Head of caudate nucleus (tissue), 42 donors: ENCODE results near the gene NEUROG1.
"Not testable (repeated sequence)": the region's sequence is repeated elsewhere in the genome, so short reads cannot be mapped to it uniquely, and the experiment has no call there.

ENCODE experiments used
- DNase-seq, 42 donors: peaks; one replicate each; pipeline versions ENCODE4 v3.0.0 to v3.0.0-alpha.2; 2020 to 2021; ENCODE audit warnings: mixed read lengths in 7 of 42
- intact Hi-C: fragments of 100-400 bp; cut with DNase I; formaldehyde crosslinking; loops from one replicate; pipeline ENCODE4 v1.15.0; 2022

Gene NEUROG1

GRCh38 chr5:135504376-135504775, 31.4 kb downstream of the NEUROG1 start:
- intact Hi-C loops: no loop called here
- peak in 1 of 42 donors; percentile 1 for DNase-seq

GRCh38 chr5:135503871-135504270, 31.9 kb downstream of the NEUROG1 start:
- intact Hi-C loops: no loop called here
- peak in 1 of 42 donors; percentile 8 for DNase-seq

- intact Hi-C loops: no loop called here
- peak in 1 of 42 donors; percentile 4 for DNase-seq
Measured at GRCh38 chr5:135502836-135503520, 32.8 kb downstream of the NEUROG1 start.

- DNase-seq: peak in 1 of 42 donors; percentile 2
- intact Hi-C loops: no loop called here
Measured at GRCh38 chr5:135501965-135502364, 33.8 kb downstream of the NEUROG1 start.

- no peak for DNase-seq
- intact Hi-C loops: no loop called here
Measured at GRCh38 chr5:135498637-135498995, 37.1 kb downstream of the NEUROG1 start.

- DNase-seq: peak in 1 of 42 donors; percentile 39
- intact Hi-C loops: no loop called here
Measured at GRCh38 chr5:135497971-135498636, 37.7 kb downstream of the NEUROG1 start.

GRCh38 chr5:135495531-135495930, 40.2 kb downstream of the NEUROG1 start:
- intact Hi-C loops: not testable (repeated sequence)
- DNase-seq: peak in 1 of 42 donors; percentile 7

GRCh38 chr5:135494196-135494595, 41.6 kb downstream of the NEUROG1 start:
- DNase-seq: no peak
- intact Hi-C loops: no loop called here

GRCh38 chr5:135493406-135494180, 42.2 kb downstream of the NEUROG1 start:
- peak in 5 of 42 donors; percentile 17 to 73 (median 31) for DNase-seq
- intact Hi-C loops: no loop called here

- intact Hi-C loops: no loop called here
- DNase-seq: peak in 1 of 42 donors; percentile 16
Measured at GRCh38 chr5:135492319-135492626, 43.5 kb downstream of the NEUROG1 start.

- peak in 1 of 42 donors; percentile 42 for DNase-seq
- intact Hi-C loops: no loop called here
Measured at GRCh38 chr5:135491552-135492318, 44.0 kb downstream of the NEUROG1 start.

GRCh38 chr5:135491038-135491551, 44.7 kb downstream of the NEUROG1 start:
- DNase-seq: peak in 1 of 42 donors; percentile 22
- intact Hi-C loops: no loop called here

GRCh38 chr5:135490245-135491037, 45.3 kb downstream of the NEUROG1 start:
- DNase-seq: peak in 2 of 42 donors; percentile 9 to 37
- intact Hi-C loops: no loop called here

GRCh38 chr5:135489466-135490244, 46.1 kb downstream of the NEUROG1 start:
- intact Hi-C loops: no loop called here
- DNase-seq: peak in 2 of 42 donors; percentile 17 to 44

GRCh38 chr5:135488727-135489465, 46.9 kb downstream of the NEUROG1 start:
- peak in 38 of 42 donors; percentile 11 to 82 (median 44) for DNase-seq
- intact Hi-C loops: no loop called here

GRCh38 chr5:135487839-135488514, 47.8 kb downstream of the NEUROG1 start:
- peak in 1 of 42 donors; percentile 40 for DNase-seq
- intact Hi-C loops: no loop called here
